HTERT RPE-1 (cell line): ENCODE data around the gene LUZP1.
"Not testable (repeated sequence)": the region's sequence is repeated elsewhere in the genome, so short reads cannot be mapped to it uniquely, and the experiment has no call there.

Experiments
- in situ Hi-C: fragments of 300-500 bp; cut with MboI; formaldehyde crosslinking; loops from 4 replicates; pipeline ENCODE4 v1.14.3; 2020; ENCODE audit warnings: low sequenced_read_pairs

Gene LUZP1

GRCh38 chr1:23168445-23169194 is at the start of gene LUZP1:
LUZP1 (minus strand) TSS chr1:23168856.
- in situ Hi-C loops = no loop called here

DNA sequence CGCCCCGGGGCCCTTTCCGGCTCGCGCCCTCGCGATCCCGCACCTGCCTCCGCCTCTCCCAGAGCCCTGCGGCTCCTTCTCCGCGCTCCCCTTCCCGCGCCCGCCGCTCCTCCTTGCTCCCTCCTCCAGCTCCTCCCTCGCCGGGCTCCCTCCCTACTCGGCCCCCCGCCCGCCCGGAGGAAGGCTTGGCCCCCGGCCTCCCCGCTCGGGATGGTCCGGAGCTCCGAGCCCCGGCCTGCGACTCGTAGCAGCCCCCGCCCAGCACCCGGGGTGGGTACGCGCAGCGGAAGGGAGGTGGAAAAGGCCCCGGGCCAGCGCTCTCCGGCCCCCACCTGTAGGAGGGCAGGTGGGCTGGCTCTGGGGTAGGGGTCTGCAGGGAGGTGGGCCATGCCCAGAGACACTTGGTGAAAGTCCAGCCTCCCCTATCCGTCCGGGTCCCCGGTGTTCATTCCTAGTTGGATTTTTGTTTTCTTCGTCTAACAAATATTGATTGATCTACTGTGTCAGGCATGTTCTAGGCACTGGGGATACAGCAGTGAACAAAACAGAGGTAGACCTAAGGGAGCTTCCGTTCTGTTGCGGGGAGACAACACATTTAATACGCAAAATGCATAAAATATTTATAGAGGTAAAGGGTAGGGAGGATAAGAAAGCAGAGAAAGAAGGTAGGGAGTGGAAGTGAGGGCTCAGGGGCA is 48.9 kb upstream of the LUZP1 start, which contains the start of gene HTR1D:
HTR1D (minus strand) TSS at position 82 of the 695 bp plus-strand sequence. CDS start 23,283 bp downstream, outside the sequence.
- in situ Hi-C loops = no loop called here

DNA sequence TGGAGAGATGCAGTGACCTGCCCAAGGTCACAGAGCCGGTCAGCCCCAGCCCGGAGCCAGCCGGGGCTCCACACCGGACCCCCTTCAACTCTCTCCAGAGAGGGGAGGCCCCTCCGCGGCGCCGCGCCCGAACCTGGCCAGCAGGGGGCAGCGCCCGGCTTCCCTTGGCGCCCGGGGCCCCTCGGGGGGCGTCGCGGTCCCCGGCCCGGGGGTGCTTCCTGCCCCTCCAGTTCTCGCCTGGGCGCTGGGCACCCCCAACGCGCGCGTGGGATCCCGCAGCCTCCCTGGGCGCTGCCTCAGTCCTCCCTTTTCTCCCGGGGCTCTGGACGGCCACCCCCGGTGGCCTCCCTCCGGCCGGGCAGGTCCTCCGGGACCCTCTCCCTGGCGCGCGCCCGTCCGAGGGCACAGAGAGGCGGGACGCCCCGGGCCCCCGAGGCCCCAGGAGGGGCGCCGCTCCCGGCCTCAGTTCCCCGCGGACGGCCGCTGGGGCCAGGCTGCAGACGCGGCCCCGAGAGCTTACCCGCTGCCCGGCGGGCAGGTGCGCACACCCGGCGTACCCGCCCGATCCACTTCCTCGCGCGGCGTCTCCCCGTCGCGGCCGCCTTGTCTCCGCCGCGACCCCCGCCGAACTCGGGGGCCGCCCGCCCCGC is 48.2 kb upstream of the LUZP1 start:
- in situ Hi-C loops = no loop called here

- in situ Hi-C loops = no loop called here
These were observed 47.2 kb upstream of the LUZP1 start for GRCh38 chr1:23215751-23216449.

GRCh38 chr1:23215291-23215690 is 46.6 kb upstream of the LUZP1 start:
- in situ Hi-C loops = no loop called here

DNA sequence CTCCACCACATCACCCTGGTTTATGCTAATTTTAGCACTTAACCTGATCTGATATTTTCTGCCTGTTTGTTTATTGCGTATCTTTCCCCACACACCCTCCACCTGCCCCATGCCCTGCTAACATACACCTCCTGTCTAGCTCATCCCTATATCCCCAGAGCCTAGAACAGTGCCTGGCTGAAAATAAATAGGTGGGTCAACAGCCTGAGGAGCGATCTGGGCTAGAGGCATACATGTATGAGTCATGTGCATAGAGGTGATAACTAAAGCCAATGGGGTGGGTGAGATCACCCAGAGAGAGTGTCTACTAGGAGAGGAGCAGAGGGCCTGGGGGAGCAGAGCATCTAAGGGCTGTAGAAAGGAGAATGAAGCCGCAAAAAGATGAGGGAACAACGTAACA is 46.0 kb upstream of the LUZP1 start:
- in situ Hi-C loops = no loop called here

DNA sequence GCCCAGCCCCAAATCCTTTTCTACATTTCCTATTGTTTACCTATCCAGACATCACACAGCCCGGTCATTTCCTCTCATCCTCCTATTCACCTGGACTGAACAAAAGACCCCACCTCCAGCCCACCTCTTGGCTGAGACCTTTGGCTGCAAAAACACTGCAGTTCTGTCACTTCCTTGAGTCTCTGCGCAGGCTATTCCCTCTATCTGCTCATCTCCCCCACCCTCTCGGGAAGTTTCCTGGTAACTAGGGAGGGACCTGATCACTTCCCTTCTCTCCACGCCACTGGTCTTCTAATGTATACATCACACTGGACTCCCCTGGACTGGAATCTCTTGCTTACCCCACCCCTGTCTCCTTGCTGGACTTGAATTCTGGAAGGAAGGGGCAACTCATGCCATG is 43.3 kb upstream of the LUZP1 start:
- in situ Hi-C loops = no loop called here

GRCh38 chr1:23210963-23211362 is 42.3 kb upstream of the LUZP1 start:
- in situ Hi-C loops = no loop called here

DNA sequence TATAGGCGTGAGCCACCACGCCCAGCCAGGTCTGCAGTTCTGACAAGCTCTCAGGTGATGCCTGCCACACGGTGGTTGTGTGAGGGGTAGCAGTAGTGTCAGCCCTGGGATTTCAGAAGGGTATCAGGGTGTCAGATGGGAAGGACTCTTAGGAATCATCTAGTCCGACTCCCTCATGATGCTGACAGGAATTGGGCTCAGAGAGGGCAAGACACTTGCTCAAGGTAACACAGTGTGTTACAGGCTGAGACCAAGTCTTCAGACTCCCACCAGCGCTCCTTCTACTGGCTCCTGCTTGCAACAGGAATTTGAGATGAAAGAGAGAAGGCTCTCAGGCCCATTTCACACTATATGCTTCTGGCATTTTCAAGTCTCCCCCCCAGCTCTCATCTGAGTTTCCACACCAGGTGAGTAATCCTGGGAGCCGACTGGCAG is 41.7 kb upstream of the LUZP1 start:
- in situ Hi-C loops = no loop called here

DNA sequence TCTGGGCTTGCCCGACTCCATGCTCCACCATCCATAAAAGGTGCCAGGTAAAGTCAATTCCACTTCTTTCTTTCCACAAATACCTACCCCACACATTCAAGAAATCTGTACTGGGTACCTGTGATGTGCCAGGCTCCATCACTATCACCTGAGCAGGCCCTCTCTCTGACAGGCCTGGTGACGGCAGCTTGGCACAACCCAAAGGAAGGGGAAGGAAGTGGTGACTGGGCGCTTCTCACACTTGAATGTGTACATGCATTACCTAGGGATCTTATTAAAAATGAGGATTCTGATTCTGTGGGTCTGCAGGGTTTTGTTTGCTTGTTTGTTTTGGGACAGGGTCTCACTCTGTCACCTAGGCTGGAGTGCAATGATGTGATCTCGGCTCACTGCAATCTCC is 41.1 kb upstream of the LUZP1 start:
- in situ Hi-C loops = no loop called here

GRCh38 chr1:23208527-23208926 is 39.9 kb upstream of the LUZP1 start:
- in situ Hi-C loops = no loop called here

- in situ Hi-C loops = not testable (repeated sequence)
These were observed 39.1 kb upstream of the LUZP1 start for GRCh38 chr1:23207733-23208132.

DNA sequence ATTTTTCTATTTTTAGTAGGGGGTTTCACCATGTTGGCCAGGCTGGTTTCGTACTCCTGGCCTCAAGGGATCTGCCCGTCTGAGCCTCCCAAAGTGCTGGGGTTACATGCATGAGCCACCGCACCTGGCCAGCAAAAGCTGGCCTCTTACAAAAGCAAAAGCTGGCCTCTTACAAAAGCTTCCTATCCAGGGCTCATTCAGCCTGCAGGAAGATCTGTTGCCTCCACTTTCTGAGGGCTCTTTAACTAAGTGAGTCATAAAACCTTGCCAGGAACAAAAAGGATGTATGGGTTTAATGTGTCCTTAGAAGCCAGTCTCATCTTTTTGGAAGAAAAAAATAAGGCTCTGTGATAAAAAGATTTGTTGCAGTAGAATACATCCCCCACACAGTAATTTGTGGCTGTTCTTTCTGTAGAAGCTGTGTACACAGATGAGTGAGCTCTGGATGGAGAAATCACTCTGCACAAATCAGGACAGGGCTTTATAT is 33.6 kb upstream of the LUZP1 start:
- in situ Hi-C loops = no loop called here

- in situ Hi-C loops = no loop called here
These were observed 32.2 kb upstream of the LUZP1 start for GRCh38 chr1:23200883-23201282.

DNA sequence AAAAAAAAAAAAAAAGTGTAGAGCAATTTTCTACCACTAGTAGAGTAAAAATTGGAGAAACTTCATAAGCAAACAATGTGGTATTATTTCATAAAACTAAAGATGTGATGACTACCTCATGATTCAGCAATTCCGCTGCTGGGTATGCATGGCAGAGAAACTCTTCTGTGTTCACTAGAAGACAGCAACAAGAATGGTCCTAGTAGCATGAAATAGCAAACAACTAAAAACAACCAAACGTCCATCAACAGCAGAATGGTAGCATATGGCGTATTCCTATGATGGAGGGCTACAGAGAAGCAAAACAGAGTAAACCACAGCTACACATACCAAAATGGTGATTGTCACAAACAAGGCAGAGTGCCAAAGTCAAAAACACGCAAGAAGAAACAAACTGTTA is 29.7 kb upstream of the LUZP1 start:
- in situ Hi-C loops = no loop called here

DNA sequence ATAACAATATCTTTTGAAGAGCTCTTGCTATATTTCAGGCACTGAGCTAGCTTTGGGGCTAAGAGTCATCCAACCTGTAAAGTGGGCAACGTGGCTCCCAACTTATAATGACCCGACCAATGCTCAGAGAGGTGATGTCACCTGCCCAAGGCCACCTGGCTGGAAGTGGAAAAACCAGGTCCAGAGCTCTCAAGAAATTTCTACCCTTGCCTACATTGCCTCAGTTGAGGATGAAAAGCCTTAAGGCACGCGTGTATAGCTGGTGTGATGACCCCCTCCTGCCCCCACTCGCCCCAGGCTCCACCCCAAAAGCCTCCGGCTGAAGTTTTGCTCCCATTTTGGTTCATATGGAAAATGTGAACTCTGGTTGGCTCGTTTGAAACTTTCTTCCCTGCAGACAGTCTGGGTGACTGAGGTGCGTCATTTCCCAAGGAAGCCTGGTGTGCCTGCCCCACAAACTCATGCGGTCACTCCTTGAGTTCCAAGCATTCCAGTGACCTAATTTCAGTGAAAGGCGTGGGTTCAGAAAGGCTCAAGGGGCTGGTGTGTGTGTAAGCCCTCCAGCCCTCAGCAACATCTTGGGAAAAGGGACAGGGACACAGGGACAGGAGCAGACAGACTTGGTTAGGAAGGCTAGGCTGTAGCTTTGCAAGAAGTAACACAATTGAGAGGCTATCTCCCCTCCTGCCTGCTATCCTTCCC is 28.1 kb upstream of the LUZP1 start:
- in situ Hi-C loops = no loop called here

DNA sequence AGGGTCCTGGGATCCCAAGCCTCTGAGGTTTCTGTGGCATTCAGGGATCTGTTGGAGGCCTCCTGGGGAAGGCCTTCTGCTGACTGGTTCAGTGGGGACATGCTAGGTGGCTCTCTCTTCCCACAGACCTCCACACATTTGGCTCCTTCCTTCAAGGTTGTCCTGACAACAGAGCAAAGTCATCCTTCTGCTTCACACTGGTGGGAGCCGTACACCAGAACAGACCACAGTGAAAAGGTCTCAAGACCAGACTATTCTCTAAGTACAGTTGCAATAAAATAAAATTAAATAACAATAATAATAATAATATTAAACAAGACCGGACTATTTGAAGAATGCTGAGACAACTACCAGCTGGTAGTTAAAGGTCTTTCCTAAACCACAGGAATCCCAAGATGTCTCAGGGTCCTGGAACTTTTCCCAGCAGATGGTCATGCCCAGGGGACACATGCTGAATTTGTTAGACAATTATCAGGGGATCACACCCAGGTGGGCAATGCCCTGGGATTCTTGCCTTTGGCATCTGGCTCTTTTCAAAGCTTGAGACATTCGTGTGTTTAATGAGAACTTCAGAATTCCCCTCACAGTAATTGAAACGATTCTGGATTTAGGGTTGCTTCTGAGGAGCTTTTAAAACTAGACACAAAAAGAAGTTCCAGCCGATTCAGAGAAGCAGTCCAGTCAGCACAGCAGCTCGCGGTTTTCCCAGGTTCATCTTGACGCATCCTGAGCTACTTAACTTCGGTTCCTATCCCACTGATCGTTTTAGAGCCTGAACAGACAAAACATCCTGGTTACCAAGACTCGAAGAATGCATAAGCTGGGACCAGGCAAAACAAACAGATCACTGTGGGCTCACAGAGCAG is 25.7 kb upstream of the LUZP1 start:
- in situ Hi-C loops = no loop called here

DNA sequence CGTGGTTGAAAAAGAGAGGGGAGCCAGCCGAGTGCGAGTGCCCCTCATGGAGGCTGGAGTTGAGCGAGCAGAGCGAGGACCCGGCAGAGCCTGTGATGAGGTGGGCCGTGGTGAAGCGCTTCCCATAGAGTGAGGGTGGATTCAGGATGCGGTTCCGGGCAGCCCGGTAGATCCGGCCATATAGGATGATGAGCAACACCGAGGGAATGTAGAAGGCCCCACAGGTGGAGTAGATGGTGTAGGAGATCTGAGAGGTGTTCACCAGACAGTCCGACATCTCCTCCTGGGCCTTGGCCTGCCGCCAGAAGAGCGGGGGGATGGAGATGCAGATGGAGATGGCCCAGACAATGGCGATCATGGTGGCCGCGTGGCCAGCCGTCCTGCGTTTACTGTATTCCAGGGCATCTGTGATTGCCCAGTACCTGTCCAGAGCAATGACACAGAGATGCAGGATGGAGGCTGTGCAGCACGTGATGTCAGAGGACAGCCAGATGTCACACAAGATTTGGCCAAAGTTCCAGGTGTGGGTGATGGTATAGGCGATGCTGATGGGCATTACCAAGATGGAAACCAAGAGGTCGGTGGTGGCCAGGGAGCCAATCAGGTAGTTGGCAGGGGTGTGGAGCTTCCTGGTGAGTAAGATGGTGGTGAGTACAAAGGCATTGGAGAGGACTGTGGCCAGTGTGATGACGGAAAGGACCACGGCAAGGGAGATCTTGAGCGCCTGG is 24.9 kb upstream of the LUZP1 start:
- in situ Hi-C loops = no loop called here

- in situ Hi-C loops = no loop called here
These were observed 22.5 kb upstream of the LUZP1 start for GRCh38 chr1:23191199-23191598.
